GM21367 (cell line): ENCODE data around the gene KLHL24.
A peak's percentile ranks its signal among the peaks of the same experiment; 100 is the strongest.
"Not testable (repeated sequence)": the region's sequence is repeated elsewhere in the genome, so short reads cannot be mapped to it uniquely, and the experiment has no call there.

Experiments
- ATAC-seq: cut with Tn5 transposase; IDR thresholded peaks from one replicate; pipeline ENCODE4 v1.9.1; 2021; ENCODE audit not compliant: unreplicated experiment

KLHL24 gene

GRCh38 chr3:183634707-183635106 is 716 bp upstream of the KLHL24 start:
- no peak for ATAC-seq

GRCh38 chr3:183635107-183635430 is 354 bp upstream of the KLHL24 start:
- ATAC-seq, result no peak

DNA sequence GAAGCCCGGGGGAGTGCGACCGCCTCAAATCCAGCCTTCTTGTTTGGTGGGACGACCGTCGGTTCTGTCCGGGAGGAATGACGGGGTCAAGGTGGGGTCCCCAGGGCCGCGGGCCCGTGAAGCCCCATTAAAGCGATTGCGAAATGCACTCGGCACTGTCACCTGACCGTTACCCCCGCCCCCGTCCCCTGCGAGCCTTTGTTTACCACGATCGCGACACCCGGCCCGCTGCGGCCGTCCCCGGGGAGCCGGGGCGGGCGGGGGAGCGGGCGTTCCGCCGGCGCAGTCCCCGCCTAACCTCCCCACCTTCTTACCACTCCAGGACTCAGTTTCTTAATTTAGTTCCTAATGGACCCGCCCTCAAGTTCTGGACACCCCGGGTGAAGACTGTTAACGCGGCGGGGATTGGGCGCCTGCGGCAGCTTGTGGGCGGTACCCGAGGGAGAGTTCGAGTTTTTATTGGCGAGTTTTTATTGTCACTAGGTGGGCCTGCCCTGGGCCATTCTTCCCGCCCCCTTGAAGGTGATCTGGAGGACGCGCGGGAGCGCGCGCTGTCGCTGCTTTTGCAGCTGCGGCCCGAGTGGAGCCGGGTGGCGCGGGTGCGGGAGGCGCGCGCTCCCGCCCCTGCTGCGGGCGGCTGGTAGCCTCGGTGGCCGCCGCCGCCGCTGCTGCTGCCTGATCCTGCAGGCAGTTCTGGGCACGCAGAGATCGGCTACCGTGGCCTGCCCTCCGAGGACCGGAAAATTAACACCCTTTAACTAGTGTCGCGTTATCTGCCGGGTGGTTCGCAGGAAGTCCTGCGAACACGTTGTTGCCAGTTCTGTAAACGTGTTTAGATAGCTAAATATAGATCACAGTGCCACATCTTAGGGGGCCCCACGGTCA is 1.0 kb downstream of the KLHL24 start:
- peak; percentile 78 for ATAC-seq

DNA sequence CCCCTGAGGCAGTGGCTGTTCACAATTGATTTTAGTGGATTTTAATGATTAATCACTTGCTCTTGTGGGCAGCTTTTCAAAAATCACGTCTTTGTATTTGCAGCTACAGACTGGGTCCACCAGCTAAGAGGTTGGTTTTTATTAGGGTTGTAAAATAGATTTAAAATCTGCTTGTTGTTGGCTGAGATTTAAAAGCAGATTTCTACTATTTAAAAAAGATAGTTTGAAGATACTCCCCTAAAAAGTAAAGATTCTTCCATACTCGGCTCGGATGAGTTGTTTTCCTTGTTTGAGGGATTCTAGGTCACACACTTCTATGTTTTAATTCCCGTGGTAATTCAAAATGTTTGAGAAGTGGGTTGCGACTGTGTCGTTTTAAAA is 1.7 kb downstream of the KLHL24 start:
- ATAC-seq, result no peak

- ATAC-seq, result not testable (repeated sequence)
These were observed 2.2 kb downstream of the KLHL24 start for GRCh38 chr3:183637633-183638032.

DNA sequence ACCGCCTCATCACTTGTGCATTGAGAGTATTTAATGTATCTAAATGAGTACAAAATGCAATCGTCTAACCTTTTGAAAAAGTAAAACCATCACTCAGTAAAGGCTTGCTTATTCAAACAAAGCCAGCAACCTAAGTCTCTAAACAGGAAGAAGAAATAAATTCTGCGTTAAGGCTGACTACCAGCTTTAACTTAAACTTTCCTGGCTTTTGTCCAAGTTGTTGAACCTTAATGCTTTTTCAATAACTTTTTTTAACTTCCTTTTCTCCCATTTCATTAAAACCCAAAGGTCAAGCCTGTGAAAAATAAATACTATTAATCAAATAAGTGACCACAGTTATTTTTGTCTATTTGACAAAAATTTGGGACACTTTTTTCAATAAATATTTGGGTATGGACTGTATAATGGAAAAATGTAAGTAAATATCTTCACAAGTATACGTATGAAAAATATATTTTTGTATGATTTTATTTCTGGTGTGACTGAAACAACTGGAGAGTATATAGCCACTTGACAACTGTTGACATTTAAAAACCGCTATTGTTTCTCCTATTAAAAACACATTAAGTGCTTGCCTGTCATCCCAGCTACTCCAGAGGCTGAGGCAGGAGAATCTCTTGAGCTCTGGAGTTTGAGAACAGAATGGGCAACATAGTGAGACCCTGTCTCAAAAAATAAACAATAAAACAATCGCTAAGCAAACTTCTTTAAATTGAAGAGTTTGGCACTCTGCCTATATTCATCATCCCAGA is 2.9 kb downstream of the KLHL24 start:
- ATAC-seq, result no peak

DNA sequence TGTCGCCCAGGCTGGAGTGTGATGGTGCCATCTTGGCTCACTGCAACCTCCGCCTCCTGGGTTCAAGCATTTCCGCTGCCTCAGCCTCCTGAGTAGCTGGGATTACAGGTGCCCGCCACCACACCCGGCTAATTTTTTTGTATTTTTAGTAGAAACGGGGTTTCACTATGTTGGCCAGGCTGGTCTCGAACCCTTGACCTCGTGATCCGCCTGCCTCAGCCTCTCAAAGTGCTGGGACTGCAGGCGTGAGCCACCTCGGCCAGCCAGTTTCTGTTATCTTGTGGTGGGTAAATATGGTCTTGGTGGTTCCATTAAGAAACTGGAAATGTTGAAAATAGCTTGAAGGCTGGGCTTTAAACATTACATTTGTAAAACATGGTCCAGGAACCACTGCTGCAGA is 5.2 kb downstream of the KLHL24 start:
- ATAC-seq, result not testable (repeated sequence)

GRCh38 chr3:183641882-183642281 is 6.5 kb downstream of the KLHL24 start:
- ATAC-seq, result no peak

GRCh38 chr3:183644244-183644643 is 8.8 kb downstream of the KLHL24 start:
- no peak for ATAC-seq

DNA sequence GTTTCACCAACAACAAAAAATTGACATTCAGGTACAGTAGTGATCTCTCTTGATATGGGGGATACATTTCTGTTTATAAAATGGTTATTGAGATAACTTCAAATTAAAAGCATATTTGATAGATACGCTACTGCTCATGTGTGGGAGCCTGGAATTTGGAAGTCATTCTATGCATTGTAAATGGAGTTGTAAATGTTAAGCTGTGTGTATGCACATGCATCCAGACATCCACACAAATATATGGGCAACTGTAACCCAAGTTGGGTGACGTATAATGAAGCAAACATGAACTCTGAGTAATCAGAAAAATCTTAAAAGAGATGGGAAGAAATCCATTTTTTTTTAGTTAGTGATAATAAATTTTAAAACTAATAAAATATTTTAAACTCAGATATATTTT is 9.8 kb downstream of the KLHL24 start:
- ATAC-seq, result no peak

- ATAC-seq, result no peak
These were observed 15.1 kb downstream of the KLHL24 start for GRCh38 chr3:183650554-183650953.

- no peak for ATAC-seq
These were observed 18.0 kb downstream of the KLHL24 start for GRCh38 chr3:183653209-183654064.

DNA sequence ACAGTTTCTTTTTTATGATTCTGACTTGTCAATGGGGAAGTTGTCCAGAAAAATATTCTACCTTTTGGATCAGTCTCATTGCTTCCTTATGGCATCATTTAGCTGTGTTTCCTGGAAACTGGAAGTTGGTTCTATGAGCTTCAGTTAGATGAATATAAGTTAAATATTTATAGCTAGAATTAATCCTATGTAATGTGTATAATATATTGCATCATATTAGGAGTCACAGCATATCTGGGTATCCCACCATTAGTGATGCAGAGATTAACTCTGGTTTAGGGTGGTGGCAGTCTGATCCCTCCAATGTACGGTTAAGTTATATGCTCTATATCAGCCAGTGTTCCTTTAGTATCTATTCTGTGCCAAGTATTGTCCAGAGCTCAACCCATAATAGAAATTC is 19.3 kb downstream of the KLHL24 start:
- no peak for ATAC-seq

DNA sequence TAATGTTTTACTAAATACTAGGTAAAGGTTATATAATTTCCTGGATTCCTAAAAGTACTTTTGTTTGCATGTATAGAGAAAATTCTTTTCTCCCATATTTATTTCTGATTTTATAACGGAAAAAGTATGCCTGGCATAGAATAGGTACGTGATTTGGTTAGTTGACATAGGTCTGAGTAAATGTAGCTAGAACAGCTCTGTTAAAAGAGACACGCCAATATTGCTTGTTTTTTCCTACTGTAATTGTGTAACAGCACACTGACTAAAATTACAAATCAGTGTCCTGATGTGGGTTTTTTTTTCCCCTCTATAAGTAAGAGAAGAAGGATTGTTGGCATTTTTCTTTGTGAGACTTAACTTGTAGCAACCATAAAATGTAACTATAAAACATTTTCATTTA is 26.7 kb downstream of the KLHL24 start:
- no peak for ATAC-seq

DNA sequence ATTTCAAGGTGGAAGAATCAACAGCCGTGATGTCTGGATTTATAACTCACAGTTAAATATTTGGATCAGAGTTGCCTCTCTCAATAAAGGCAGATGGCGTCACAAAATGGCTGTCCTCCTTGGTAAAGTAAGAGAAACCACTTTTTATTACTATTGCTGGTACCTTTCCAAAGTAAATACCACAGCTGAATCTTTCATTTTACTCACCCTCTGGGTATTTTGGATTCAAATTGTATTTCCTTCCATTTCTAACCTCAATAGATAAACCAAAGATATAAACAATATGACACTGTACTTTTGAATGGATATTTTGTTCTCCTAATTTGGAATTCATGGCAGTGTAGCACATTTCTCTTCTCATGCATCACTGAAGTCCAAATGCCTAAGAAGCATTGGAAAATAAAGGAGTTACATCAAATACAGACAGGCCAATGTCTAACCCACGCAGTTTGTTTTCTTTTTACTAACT is 29.5 kb downstream of the KLHL24 start:
- ATAC-seq, result no peak

GRCh38 chr3:183680061-183680460 is 44.6 kb downstream of the KLHL24 start:
- no peak for ATAC-seq

DNA sequence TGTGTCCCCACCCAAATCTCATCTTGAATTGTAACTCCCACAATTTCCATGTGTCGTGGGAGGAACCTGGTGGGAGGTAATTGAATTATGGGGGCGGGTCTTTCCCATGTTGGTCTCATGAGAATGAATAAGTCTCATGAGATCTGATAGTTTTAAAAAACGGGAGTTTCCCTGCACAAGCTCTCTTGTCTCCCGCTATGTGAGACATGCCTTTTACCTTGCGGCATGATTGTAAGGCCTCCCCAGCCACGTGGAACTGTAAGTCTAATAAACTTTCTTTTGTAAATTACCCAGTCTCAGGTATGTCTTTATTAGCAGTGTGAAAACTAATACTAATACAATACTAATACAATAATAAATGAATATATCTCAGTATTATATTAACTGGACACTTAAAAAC is 52.3 kb downstream of the KLHL24 start:
- ATAC-seq, result no peak

DNA sequence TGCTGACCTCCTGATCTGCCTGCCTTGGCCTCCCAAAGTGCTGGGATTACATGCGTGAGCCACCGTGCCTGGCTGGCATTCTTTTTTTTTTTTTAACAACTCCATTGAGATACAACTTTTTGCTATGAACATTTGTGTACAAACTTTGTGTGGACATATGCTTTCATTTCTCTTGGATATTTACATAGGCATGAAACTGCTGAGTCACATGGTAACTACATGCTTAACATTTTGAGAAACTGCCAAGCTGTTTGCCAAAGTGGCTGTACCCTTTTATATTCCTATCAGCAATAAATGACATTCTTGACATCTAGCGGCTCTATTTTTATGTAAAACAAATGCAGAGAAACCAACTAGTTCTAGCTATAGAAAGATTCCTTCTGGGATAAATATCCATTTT is 53.5 kb downstream of the KLHL24 start:
- ATAC-seq, result no peak

DNA sequence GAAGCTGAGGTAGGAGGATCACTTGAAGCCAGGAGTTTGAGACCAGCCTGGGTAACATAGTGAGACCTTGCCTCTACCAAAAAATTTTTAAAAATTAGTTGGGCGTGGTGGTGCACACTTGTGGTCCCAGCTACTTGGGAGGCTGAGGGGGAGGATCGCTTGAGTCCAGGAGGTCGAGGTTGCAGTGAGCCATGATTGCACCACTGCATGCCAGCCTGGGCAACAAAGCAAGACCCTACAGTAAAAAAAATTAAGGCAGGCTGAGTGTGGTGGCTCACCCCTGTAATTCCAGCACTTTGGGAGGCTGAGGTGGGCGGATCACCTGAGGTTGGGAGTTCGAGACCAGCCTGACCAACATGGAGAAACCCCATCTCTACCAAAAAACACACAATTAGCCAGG is 54.2 kb downstream of the KLHL24 start:
- not testable (repeated sequence) for ATAC-seq

DNA sequence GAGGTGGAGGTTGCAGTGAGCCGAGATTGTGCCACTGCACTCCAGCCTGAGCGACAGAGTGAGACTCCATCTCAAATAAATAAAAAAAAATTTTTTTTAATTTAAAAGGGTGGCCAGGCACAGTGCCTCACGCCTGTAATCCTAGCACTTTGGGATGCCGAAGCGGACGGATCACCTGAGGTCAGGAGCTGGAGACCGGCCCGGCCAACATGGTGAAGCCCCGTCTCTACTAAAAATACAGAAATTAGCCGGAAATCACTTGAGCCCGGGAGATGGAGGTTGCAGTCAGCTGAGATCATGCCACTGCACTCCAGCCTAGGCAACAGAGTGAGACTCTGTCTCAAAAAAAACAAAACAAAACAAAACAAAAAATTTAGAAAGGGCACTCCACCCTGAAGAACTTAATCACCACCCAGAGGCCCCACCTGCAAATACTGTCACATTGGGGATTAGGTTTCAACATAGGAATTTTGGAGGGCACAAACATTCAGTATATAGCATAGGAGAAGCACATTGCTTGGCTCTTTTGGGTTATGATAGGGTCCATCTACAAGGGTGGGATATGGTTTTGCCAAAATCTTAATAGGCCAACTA is 55.1 kb downstream of the KLHL24 start:
- ATAC-seq, result no peak

GRCh38 chr3:183692436-183692835 is 57.0 kb downstream of the KLHL24 start:
- no peak for ATAC-seq
